ENCODE data around the gene NOS1AP.
A peak's percentile ranks its signal among the peaks of the same experiment; 100 is the strongest.

Gene NOS1AP

GRCh38 chr1:162370161-162370560 is 300.7 kb downstream of the NOS1AP start:
- no peak for TF ChIP-seq CTCF (conservative IDR thresholded peaks at IDR 0.05; ENCODE audit: low read depth, low read length)
- no peak overlapping the region for H3K4me3 ChIP-seq (ENCODE audit: low read depth, low read length)
- DNase-seq (ENCODE audit: low read depth): no peak

GRCh38 chr1:162370721-162371120 is 301.2 kb downstream of the NOS1AP start:
- TF ChIP-seq CTCF (conservative IDR thresholded peaks at IDR 0.05; ENCODE audit: low read depth, low read length): no peak

GRCh38 chr1:162371611-162372010 is 302.1 kb downstream of the NOS1AP start:
- no peak overlapping the region for H3K4me3 ChIP-seq (ENCODE audit: low read depth, low read length)
- peak; percentile 48 for DNase-seq (ENCODE audit: low read depth)
- no peak for TF ChIP-seq CTCF (conservative IDR thresholded peaks at IDR 0.05; ENCODE audit: low read depth, low read length)

More at GRCh38 chr1:162370721-162371120, 301.2 kb downstream of the NOS1AP start:
- no peak overlapping the region for H3K4me3 ChIP-seq (ENCODE audit: low read depth, low read length)
- DNase-seq (ENCODE audit: low read depth): no peak

- no peak overlapping the region for H3K4me3 ChIP-seq (ENCODE audit: low read depth, low read length)
- no peak for DNase-seq (ENCODE audit: low read depth)
- TF ChIP-seq CTCF (conservative IDR thresholded peaks at IDR 0.05; ENCODE audit: low read depth, low read length): no peak
Measured at GRCh38 chr1:162372159-162373071, 302.9 kb downstream of the NOS1AP start.

GRCh38 chr1:162373072-162373427 is 303.6 kb downstream of the NOS1AP start:
- H3K4me3 ChIP-seq (ENCODE audit: low read depth, low read length): no peak overlapping the region
- no peak for TF ChIP-seq CTCF (conservative IDR thresholded peaks at IDR 0.05; ENCODE audit: low read depth, low read length)
- DNase-seq (ENCODE audit: low read depth): no peak

- peak; percentile 79 for DNase-seq (ENCODE audit: low read depth)
- TF ChIP-seq CTCF (conservative IDR thresholded peaks at IDR 0.05; ENCODE audit: low read depth, low read length): no peak
- H3K4me3 ChIP-seq (ENCODE audit: low read depth, low read length): no peak overlapping the region
Measured at GRCh38 chr1:162373541-162374260, 304.2 kb downstream of the NOS1AP start.

All from choroid plexus epithelial cell (primary cell).